ENCODE data around the gene IGF2BP2. TPM values are rescaled to one million over a fixed set of nuclear protein-coding genes. Genes with fewer than 3 reads are reported as not detected.
"Not testable (repeated sequence)": the region's sequence is repeated elsewhere in the genome, so short reads cannot be mapped to it uniquely, and the experiment has no call there.

IGF2BP2 gene
- total RNA-seq, 1 experiment from 2014 or later, result 135 TPM

DNA sequence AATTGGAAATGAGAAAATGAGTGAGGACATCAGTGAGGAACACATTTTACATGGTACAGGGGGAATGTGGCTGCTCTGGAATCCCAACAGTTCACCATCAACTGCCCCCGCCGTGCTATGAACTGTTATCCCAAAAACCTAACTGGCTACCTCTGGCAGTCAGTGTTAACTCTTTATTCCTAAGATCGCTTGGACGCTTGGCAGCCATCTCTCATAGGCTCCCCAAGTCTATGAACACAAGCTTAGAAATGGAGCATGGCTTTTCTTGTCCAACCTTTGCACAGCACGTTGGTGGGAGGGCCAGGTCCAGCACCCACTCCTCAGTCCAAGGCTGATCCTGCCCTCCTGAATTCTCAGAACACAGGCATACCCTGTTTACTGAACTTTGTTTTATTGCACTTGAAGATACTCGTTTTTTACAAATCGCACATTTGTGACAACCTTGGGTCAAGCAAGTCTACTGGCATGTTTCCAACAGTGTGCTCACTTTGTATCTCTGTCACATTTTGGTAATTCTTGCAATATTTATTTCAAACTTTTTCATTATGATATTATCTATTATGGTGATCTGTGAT is 185.1 kb downstream of the IGF2BP2 start:
- H3K4me1 ChIP-seq (ENCODE audit: control insufficient read depth in 1 of 2, insufficient read depth in 2 of 2, low read length in 2 of 2), result no peaks in the 10 kb centered on the region
- peaks cover 4 to 6% of the 10 kb centered on the region in 2 experiments; a peak in 2 of 4 replicates for H3K36me3 ChIP-seq (ENCODE audit: control insufficient read depth in 1 of 2, insufficient read depth in 2 of 2, low read length in 2 of 2)
- H3K4me2 ChIP-seq (ENCODE audit: low read length), result no peak overlapping the region
- CTCF ChIA-PET, result no interaction called here
- H3K27me3 ChIP-seq (ENCODE audit: insufficient read depth, low read length), result no peaks in the 10 kb centered on the region
- DNase-seq (ENCODE audit: low read depth, low spot score) (no peak), ATAC-seq (no peak)
- no peak overlapping the region for H3K9ac ChIP-seq (ENCODE audit: low read length)
- RAD21 ChIA-PET (ENCODE audit: low non-redundant PET in 1 of 2, low total read pairs in 2 of 2, uncharacterized antibody in 2 of 2, unreplicated experiment in 2 of 2), result no interaction called here
- H3K9me3 ChIP-seq (ENCODE audit: control insufficient read depth in 1 of 2, insufficient read depth in 1 of 2, low read depth in 1 of 2, low read length in 2 of 2), result no peaks in the 10 kb centered on the region
- no peaks in the 10 kb centered on the region for H3K9me2 ChIP-seq (ENCODE audit: insufficient read depth)
- no TSS peak for BruUV-seq (replicated peaks)
- POLR2A ChIA-PET, result no interaction called here
- intact Hi-C loops (cut with micrococcal nuclease), result no loop called here
- H2AFZ ChIP-seq (ENCODE audit: low read depth, low read length, poor library complexity, severe bottlenecking), result no peak overlapping the region
- H3K27ac ChIP-seq (ENCODE audit: low read depth, low read length), result no peak overlapping the region
- no peak overlapping the region for H3K4me3 ChIP-seq (replicated peaks in 1 of 2; ENCODE audit: low read depth in 1 of 2, low read length in 2 of 2)
- TF ChIP-seq SP1 (IDR thresholded peaks at IDR 0.05; ENCODE audit: low read depth) (no peak), POLR2AphosphoS5 (IDR thresholded peaks at IDR 0.05; ENCODE audit: low read depth, low read length) (peak; percentile 43)
- H4K20me1 ChIP-seq (ENCODE audit: insufficient read depth), result no peaks in the 10 kb centered on the region
- H3K79me2 ChIP-seq (ENCODE audit: insufficient read depth, low read length), result no peaks in the 10 kb centered on the region

DNA sequence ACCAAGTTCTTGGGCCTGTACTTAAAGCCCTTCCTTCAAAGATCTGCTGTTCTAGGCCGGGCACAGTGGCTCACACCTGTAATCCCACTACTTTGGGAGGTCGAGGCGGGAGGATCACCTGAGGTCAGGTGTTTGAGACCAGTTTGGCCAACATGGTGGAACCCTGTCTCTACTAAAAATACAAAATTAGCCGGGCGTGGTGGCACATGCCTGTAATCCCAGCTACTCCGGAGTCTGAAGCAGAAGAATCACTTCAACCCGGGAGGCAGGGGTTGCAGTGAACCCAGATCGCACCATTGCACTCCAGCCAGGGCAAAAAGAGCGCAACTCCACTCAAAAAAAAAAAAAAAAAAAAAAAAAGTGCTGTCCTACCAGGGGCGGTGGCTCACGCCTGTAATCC is 186.2 kb downstream of the IGF2BP2 start:
- ATAC-seq; H3K4me1 ChIP-seq (ENCODE audit: control insufficient read depth in 1 of 2, insufficient read depth in 2 of 2, low read length in 2 of 2); H4K20me1 ChIP-seq (ENCODE audit: insufficient read depth); intact Hi-C loops (cut with micrococcal nuclease); BruUV-seq (replicated peaks); POLR2A ChIA-PET; H3K9me2 ChIP-seq (ENCODE audit: insufficient read depth); H3K4me2 ChIP-seq (ENCODE audit: low read length); H3K9me3 ChIP-seq (ENCODE audit: control insufficient read depth in 1 of 2, insufficient read depth in 1 of 2, low read depth in 1 of 2, low read length in 2 of 2); H3K27ac ChIP-seq (ENCODE audit: low read depth, low read length); CTCF ChIA-PET; H3K4me3 ChIP-seq (replicated peaks in 1 of 2; ENCODE audit: low read depth in 1 of 2, low read length in 2 of 2); H2AFZ ChIP-seq (ENCODE audit: low read depth, low read length, poor library complexity, severe bottlenecking); H3K27me3 ChIP-seq (ENCODE audit: insufficient read depth, low read length); H3K36me3 ChIP-seq (ENCODE audit: control insufficient read depth in 1 of 2, insufficient read depth in 2 of 2, low read length in 2 of 2); DNase-seq (ENCODE audit: low read depth, low spot score); H3K9ac ChIP-seq (ENCODE audit: low read length); H3K79me2 ChIP-seq (ENCODE audit: insufficient read depth, low read length): not testable (repeated sequence)
- RAD21 ChIA-PET (ENCODE audit: low non-redundant PET in 1 of 2, low total read pairs in 2 of 2, uncharacterized antibody in 2 of 2, unreplicated experiment in 2 of 2), result interaction anchor here in 1 of 2 experiments (0.7 kb wide), 1 partner anchor 21 kb away, joined by 4 read pairs; no protein-coding TSS in a partner anchor

DNA sequence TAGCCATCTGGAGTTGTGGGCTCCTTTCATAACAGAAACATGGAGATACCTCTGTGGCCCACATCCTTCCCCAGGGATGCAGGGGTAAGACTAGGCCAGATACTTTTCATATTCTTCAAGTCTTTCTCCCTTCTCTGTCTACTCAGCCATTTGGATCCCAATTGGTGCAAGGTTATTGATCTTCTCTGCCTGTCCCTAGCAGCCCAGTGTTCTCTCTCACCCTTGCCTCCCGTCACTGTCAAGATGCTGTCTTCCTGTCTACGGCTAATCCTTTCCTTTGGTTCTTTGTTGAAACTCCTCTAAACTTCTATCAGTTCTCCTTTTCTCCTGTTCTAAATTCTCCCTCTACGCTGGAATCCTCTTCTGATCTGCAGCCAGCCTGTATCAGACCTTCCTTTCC is 187.5 kb downstream of the IGF2BP2 start:
- Histone ChIP-seq H3K27ac (ENCODE audit: low read depth, low read length) (no peak overlapping the region), H2AFZ (ENCODE audit: low read depth, low read length, poor library complexity, severe bottlenecking) (no peak overlapping the region), H3K4me3 (replicated peaks in 1 of 2; ENCODE audit: low read depth in 1 of 2, low read length in 2 of 2) (no peak overlapping the region), H3K9ac (ENCODE audit: low read length) (no peak overlapping the region), H3K4me1 (ENCODE audit: control insufficient read depth in 1 of 2, insufficient read depth in 2 of 2, low read length in 2 of 2) (no peaks in the 10 kb centered on the region), H3K79me2 (ENCODE audit: insufficient read depth, low read length) (no peaks in the 10 kb centered on the region), H3K4me2 (ENCODE audit: low read length) (no peak overlapping the region), H3K27me3 (ENCODE audit: insufficient read depth, low read length) (no peaks in the 10 kb centered on the region), H3K9me3 (ENCODE audit: control insufficient read depth in 1 of 2, insufficient read depth in 1 of 2, low read depth in 1 of 2, low read length in 2 of 2) (no peaks in the 10 kb centered on the region), H3K9me2 (ENCODE audit: insufficient read depth) (no peaks in the 10 kb centered on the region), H4K20me1 (ENCODE audit: insufficient read depth) (no peaks in the 10 kb centered on the region), H3K36me3 (ENCODE audit: control insufficient read depth in 1 of 2, insufficient read depth in 2 of 2, low read length in 2 of 2) (no peaks in the 10 kb centered on the region)
- TSS peak; percentile 15 for BruUV-seq (replicated peaks)
- intact Hi-C loops (cut with micrococcal nuclease), result no loop called here
- ChIA-PET CTCF (no interaction called here), POLR2A (no interaction called here), RAD21 (ENCODE audit: low non-redundant PET in 1 of 2, low total read pairs in 2 of 2, uncharacterized antibody in 2 of 2, unreplicated experiment in 2 of 2) (no interaction called here)
- no peak for DNase-seq (ENCODE audit: low read depth, low spot score)
- TF ChIP-seq, protein P1, sequence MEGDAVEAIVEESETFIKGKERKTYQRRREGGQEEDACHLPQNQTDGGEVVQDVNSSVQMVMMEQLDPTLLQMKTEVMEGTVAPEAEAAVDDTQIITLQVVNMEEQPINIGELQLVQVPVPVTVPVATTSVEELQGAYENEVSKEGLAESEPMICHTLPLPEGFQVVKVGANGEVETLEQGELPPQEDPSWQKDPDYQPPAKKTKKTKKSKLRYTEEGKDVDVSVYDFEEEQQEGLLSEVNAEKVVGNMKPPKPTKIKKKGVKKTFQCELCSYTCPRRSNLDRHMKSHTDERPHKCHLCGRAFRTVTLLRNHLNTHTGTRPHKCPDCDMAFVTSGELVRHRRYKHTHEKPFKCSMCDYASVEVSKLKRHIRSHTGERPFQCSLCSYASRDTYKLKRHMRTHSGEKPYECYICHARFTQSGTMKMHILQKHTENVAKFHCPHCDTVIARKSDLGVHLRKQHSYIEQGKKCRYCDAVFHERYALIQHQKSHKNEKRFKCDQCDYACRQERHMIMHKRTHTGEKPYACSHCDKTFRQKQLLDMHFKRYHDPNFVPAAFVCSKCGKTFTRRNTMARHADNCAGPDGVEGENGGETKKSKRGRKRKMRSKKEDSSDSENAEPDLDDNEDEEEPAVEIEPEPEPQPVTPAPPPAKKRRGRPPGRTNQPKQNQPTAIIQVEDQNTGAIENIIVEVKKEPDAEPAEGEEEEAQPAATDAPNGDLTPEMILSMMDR (IDR thresholded peaks at IDR 0.05 in 2 of 3, conservative IDR thresholded peaks at IDR 0.05 in 1 of 3; ENCODE audit: borderline replicate concordance in 1 of 3, insufficient read depth in 1 of 3, low read depth in 2 of 3, low read length in 2 of 3), result no peak
- TF ChIP-seq POLR2AphosphoS5 (IDR thresholded peaks at IDR 0.05; ENCODE audit: low read depth, low read length), result peak; percentile 46; the same call in 1 of the 2 replicates
- peak; percentile 24; the same call in 1 of the 2 replicates for ATAC-seq

All from HCT116 (cell line).